DMS 273 treated with DMSO at 0.1 percent for 48 hours (cell line): ENCODE measurements around the gene ARG1.

Experiments
- DNase-seq: peaks from one replicate; lab custom pipeline; 2025; lab: John Stamatoyannopoulos, UW

ARG1 gene

GRCh38 chr6:131586543-131586942 is 13.5 kb downstream of the ARG1 start:
- no peak for DNase-seq

- DNase-seq, result no peak
These were observed 14.9 kb downstream of the ARG1 start for GRCh38 chr6:131587909-131588308.

GRCh38 chr6:131588643-131589042 is 15.6 kb downstream of the ARG1 start:
- no peak for DNase-seq

- no peak for DNase-seq
These were observed 19.9 kb downstream of the ARG1 start for GRCh38 chr6:131592935-131593334.

- no peak for DNase-seq
These were observed 21.0 kb downstream of the ARG1 start for GRCh38 chr6:131594074-131594473.

DNA sequence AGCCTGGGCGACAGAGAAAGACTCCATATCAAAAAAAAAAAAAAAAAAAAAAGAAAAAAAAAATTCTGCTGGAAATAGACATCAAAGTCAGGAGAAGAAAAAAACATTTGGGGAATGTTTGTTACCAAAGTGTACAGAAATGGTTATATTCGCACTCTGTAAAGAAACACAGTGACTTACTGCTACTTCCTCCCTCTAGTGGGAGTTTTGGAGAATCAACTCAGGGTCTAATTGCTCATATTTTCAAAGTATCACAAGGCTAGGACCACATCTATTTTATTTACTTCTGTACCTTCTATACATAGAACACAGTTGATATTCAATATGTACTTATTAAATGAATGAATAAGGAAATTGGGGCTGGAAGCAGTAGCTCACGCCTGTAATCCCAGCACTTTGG is 24.4 kb downstream of the ARG1 start:
- DNase-seq, result no peak

DNA sequence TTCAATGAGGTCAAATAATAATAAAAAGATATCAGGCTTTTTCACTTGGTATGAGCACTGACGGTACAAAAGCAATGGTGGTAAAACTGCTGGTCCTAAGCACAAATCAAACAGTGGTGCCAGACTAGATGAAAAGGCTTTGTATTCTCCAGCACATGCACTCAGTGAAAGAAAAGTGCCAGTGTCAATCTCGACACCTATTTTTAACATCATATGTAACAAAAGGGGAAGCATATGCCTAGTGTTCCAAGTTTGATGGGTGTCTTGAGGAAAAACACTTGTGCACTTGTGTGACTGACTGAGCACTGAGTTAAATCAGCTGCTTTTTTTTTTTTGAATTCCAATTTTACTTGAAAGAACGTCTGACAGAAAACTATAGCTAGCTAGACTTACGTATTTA is 27.7 kb downstream of the ARG1 start:
- no peak for DNase-seq

GRCh38 chr6:131602781-131603312 is 29.8 kb downstream of the ARG1 start:
- no peak for DNase-seq

GRCh38 chr6:131613296-131613925 is 40.4 kb downstream of the ARG1 start:
- DNase-seq, result no peak

- no peak for DNase-seq
These were observed 42.2 kb downstream of the ARG1 start for GRCh38 chr6:131615275-131615674.

DNA sequence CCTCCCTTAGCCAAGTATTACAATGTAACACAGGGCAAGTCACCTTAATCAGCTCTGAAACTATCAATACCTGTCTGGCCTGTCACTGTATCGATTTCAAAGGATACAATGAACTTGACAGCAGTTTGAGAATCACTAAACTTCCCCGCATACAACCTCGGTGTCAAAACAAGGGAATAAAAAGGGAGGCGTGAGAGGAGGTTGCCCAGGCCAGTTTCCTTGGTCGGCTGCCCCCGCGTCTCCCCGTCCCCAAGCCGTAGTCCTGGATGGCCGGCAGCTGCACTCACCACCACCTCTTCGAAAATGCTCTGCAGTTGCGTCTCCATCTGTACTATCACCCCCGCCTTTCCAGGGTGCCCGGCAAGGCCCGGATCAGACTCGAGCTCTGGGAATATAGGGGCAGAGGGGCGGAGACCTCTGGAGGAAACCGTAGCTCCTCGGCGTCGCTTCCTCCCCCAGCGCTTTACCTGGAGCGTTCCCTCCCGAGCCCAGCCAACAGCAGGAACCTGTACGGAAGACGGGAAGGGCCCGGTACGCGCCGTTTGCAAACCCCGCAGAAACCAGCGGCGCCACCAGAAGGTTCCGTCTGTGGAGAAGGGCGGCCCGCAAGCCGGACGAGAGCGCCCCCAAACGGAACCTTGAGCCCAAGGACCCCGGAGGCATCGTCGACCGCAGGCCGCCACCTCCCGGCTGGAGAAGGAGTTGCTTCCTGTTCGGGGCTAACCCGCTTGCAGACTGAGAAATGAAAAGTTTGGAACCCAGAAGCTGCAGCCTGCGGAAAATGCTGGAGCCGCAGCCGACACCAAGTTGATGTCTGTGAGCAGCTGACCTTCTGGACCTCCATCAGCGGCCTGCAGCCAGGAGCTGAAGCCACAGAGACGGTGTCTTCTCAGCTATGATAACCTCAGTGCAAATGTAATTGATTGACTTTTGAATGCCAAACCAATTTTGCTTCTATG is 55.0 kb downstream of the ARG1 start, which contains the start of gene MED23:
Gene MED23, minus strand, starts transcription at position 519 of the 959 bp plus-strand sequence. Its CDS starts 193 bp downstream, at position 326.
- DNase-seq, result peak; percentile 84

DNA sequence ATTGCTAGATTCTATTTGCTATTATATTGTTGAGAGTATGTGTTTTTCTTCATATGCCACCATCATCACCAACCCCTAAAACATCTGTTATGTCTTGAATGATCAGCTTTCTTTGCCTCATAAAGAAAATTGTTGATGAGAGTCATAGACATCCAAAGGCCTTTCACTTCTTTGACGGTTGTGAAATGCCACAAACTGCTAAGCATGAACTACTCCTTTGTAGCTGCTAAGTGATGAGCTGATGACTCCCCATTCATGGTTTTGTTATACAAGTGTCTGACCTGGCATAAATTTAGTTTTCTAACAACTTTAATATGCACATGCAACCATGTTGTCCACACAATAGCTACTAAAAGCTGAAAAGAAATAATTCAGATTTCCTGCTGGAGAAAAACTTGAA is 55.7 kb downstream of the ARG1 start:
- no peak for DNase-seq

- no peak for DNase-seq
These were observed 56.6 kb downstream of the ARG1 start for GRCh38 chr6:131629651-131630050.

DNA sequence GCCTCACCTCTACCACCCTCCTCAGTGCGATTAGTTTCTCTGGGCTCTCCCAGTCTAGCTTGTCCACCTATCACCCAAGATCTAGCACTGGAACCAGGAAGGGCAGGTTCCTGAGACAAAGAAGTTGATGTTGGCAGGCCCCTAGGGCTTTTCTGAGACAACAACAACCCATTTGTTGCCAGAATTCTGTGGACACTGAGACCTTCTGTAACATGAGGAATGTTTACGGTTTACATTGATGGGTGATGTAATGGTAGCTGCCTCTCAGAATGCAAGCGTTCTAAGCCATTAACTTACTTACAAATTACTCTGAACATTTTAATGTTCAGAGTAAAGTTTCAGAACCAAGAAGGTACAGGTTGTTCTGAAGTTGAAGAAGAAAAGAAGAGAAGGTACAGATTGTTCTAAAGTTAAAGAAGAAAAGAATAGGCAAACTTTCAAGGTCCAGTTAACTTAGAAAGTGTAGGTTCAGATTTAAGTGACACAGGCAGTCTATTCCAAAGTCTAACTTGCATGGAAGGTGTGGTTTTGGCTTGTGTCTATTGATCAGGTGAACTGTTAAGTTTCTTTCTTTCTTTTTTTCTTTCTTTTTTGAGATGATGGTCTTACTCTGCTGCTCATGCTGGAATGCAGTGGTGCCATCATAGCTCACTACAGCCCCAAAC is 58.7 kb downstream of the ARG1 start:
- no peak for DNase-seq
